ENCODE data around the gene UBE2V1. TPM values are rescaled to one million over a fixed set of nuclear protein-coding genes. Genes with fewer than 3 reads are reported as not detected.

Gene UBE2V1
- total RNA-seq, 1 donor from 2014 or later, result 150 TPM

DNA sequence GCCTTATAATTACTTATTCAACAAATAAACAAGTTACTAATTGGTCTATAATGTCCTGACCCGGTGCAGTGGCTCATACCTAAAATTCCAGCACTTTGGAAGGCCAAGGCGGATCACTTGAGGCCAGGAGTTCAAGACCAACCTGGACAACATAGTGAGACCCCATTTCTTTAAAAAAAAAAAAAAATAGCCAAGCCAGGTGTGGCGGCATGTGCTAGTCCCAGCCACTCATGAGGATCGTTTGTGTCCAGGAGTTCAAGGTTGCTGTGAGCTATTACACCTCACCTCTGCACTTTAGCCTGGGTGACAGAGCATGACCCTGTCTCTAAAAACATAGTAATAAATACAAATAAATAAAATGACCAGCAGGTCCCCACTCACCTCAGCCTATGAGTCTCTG is 9.8 kb upstream of the UBE2V1 start:
- DNase-seq (ENCODE audit: low spot score, unreplicated experiment), result no peak
- peaks cover 22% of the 10 kb centered on the region for H3K36me3 Mint-ChIP-seq (ENCODE audit: insufficient read depth)
- H3K4me3 Mint-ChIP-seq (ENCODE audit: low read depth), result no peak overlapping the region
- H3K4me1 Mint-ChIP-seq (ENCODE audit: low read depth), result no peaks in the 10 kb centered on the region
- no peak overlapping the region for H3K27ac Mint-ChIP-seq
- no peaks in the 10 kb centered on the region for H3K27me3 Mint-ChIP-seq
- H3K9me3 Mint-ChIP-seq (ENCODE audit: low read depth), result no peaks in the 10 kb centered on the region
- TF ChIP-seq, protein P1, sequence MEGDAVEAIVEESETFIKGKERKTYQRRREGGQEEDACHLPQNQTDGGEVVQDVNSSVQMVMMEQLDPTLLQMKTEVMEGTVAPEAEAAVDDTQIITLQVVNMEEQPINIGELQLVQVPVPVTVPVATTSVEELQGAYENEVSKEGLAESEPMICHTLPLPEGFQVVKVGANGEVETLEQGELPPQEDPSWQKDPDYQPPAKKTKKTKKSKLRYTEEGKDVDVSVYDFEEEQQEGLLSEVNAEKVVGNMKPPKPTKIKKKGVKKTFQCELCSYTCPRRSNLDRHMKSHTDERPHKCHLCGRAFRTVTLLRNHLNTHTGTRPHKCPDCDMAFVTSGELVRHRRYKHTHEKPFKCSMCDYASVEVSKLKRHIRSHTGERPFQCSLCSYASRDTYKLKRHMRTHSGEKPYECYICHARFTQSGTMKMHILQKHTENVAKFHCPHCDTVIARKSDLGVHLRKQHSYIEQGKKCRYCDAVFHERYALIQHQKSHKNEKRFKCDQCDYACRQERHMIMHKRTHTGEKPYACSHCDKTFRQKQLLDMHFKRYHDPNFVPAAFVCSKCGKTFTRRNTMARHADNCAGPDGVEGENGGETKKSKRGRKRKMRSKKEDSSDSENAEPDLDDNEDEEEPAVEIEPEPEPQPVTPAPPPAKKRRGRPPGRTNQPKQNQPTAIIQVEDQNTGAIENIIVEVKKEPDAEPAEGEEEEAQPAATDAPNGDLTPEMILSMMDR (IDR thresholded peaks at IDR 0.05; ENCODE audit: unreplicated experiment), result no peak

DNA sequence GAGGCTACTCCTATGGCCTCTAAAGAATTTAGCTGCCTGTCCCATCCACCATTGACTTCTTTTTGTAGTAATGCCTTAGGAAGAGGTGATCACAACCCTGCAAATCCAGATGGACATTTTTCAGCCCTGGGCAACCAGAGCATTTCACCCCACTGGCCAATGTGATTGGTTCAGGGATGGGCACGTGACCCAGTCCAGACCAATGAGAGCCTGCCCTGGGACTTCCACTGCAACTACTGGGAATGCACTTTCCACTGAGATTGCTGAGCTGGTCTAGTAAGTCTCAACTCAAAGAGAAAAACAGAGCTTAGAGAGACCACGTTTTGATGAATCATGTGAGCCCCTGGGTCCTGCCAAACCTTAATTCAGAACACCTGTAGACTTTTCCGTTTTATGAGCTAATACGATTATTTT is 8.9 kb upstream of the UBE2V1 start:
- Mint-ChIP-seq H3K4me1 (ENCODE audit: low read depth) (no peaks in the 10 kb centered on the region), H3K27me3 (no peaks in the 10 kb centered on the region), H3K27ac (no peak overlapping the region), H3K4me3 (ENCODE audit: low read depth) (no peak overlapping the region), H3K36me3 (ENCODE audit: insufficient read depth) (peaks cover 20% of the 10 kb centered on the region), H3K9me3 (ENCODE audit: low read depth) (no peaks in the 10 kb centered on the region)
- DNase-seq (ENCODE audit: low spot score, unreplicated experiment), result no peak
- TF ChIP-seq, protein P1 (IDR thresholded peaks at IDR 0.05; ENCODE audit: unreplicated experiment), result no peak

DNA sequence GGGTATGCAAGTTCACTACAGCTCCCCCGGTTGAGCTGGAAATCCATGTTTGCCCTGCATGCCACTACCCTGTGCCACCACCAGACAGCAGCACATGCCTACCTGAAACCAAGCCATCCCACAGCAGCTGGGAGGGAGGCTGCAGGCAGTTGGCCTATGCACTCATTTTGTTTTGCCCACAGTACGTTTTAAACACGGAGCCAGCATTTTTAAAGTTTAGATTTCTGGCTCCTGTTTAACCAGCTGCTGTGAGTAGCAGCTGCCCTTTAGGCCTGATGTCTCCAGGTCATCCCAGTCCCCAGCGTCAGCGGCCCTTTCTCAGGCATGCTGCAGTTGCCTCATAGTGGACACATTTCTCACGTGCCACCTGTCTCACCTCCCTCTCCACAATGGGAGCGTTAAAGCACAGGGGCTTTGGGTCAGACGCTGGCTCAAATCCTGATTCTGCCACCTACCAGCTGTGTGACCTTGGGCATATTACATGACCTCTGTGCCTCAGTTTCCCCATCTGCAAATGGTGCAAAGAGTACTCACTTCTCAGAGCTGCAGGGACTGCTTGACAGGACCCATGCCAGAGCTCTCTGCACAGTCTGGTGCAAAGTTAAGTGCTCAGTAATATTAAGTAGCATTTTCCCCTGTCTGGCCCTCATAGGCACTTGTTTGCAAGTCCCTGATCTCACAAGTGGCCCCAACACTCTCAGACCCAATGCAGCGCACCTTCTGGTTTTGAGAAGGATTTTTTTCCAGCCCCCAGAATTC is 8.2 kb upstream of the UBE2V1 start:
- no peak overlapping the region for H3K27ac Mint-ChIP-seq
- H3K36me3 Mint-ChIP-seq (ENCODE audit: insufficient read depth), result peaks cover 20% of the 10 kb centered on the region
- H3K27me3 Mint-ChIP-seq, result no peaks in the 10 kb centered on the region
- H3K4me3 Mint-ChIP-seq (ENCODE audit: low read depth), result no peak overlapping the region
- no peak for DNase-seq (ENCODE audit: low spot score, unreplicated experiment)
- H3K9me3 Mint-ChIP-seq (ENCODE audit: low read depth), result no peaks in the 10 kb centered on the region
- H3K4me1 Mint-ChIP-seq (ENCODE audit: low read depth), result peaks cover 2% of the 10 kb centered on the region
- TF ChIP-seq, protein P1 (IDR thresholded peaks at IDR 0.05; ENCODE audit: unreplicated experiment), result peak; percentile 59

DNA sequence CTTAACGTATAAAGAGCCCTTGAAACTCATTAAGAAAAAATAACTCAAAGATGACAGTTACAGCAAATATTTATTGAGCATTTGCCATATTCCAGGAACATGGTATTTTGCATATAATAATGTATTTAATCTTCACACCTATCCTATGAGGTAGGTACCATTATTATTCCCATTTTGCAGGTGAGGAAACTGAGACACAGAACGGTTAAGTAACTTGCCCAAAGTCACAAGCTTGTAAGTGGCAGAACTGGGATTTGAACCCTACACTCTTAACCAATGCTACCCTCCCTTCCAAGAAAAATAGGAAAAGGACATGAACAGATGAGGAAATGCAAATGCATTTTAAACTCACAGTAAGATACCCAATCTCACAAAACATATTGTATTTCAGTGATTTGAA is 5.3 kb upstream of the UBE2V1 start:
- peaks cover 8% of the 10 kb centered on the region for H3K36me3 Mint-ChIP-seq (ENCODE audit: insufficient read depth)
- H3K4me3 Mint-ChIP-seq (ENCODE audit: low read depth), result no peak overlapping the region
- no peaks in the 10 kb centered on the region for H3K27me3 Mint-ChIP-seq
- peaks cover 19% of the 10 kb centered on the region for H3K4me1 Mint-ChIP-seq (ENCODE audit: low read depth)
- TF ChIP-seq, protein P1 (IDR thresholded peaks at IDR 0.05; ENCODE audit: unreplicated experiment), result no peak
- no peaks in the 10 kb centered on the region for H3K9me3 Mint-ChIP-seq (ENCODE audit: low read depth)
- DNase-seq (ENCODE audit: low spot score, unreplicated experiment), result no peak
- no peak overlapping the region for H3K27ac Mint-ChIP-seq

DNA sequence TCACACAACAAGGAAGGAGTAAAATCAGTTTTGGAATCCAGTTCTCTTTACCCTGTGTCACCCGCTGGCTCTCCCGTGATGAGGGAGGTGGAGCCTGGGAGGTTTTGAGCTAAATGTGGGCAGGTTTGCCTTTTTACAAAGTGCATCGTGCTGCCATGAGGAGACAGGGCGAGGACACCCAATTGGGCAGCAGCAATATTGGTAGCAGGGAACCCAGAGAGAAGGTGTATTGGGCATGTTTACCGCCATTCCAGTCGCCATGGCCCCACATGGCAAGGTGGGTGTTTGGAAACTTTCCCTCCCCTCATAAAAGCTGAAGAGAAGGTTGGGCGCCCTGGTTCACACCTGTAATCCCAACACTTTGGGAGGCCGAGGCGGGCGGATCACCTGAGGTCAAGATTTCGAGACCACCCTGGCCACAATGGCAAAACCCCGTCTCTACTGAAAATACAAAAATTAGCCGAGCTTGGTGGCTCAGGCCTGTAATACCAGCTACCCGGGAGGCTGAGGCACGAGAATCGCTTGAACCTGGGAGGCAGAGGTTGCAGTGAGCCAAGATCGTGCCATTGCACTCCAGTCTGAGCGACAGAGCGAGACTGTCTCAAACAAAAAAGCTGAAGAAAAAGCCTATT is 3.5 kb upstream of the UBE2V1 start:
- Mint-ChIP-seq H3K4me3 (ENCODE audit: low read depth) (peak overlapping the region; percentile 93), H3K27ac (peak overlapping the region; percentile 91), H3K4me1 (ENCODE audit: low read depth) (peaks cover 31% of the 10 kb centered on the region), H3K9me3 (ENCODE audit: low read depth) (no peaks in the 10 kb centered on the region), H3K36me3 (ENCODE audit: insufficient read depth) (no peaks in the 10 kb centered on the region), H3K27me3 (no peaks in the 10 kb centered on the region)
- DNase-seq (ENCODE audit: low spot score, unreplicated experiment), result no peak
- TF ChIP-seq, protein P1 (IDR thresholded peaks at IDR 0.05; ENCODE audit: unreplicated experiment), result no peak

Measured in progenitor cell of endocrine pancreas (in vitro differentiated cells).